ENCODE results near the gene ARPC4. TPM values are rescaled to one million over a fixed set of nuclear protein-coding genes. Genes with fewer than 3 reads are reported as not detected.
A peak's percentile ranks its signal among the peaks of the same experiment; 100 is the strongest.

The ARPC4 gene
- total and polyA plus RNA-seq, 2 of the 13 experiments (the other 11 are each of a cell fraction or from before 2014, with no cell fraction given) = 30.1 to 83.6 TPM

GRCh38 chr3:9793161-9793781 is 389 bp downstream of the ARPC4 start (continued):
- TF ChIP-seq, protein P1, sequence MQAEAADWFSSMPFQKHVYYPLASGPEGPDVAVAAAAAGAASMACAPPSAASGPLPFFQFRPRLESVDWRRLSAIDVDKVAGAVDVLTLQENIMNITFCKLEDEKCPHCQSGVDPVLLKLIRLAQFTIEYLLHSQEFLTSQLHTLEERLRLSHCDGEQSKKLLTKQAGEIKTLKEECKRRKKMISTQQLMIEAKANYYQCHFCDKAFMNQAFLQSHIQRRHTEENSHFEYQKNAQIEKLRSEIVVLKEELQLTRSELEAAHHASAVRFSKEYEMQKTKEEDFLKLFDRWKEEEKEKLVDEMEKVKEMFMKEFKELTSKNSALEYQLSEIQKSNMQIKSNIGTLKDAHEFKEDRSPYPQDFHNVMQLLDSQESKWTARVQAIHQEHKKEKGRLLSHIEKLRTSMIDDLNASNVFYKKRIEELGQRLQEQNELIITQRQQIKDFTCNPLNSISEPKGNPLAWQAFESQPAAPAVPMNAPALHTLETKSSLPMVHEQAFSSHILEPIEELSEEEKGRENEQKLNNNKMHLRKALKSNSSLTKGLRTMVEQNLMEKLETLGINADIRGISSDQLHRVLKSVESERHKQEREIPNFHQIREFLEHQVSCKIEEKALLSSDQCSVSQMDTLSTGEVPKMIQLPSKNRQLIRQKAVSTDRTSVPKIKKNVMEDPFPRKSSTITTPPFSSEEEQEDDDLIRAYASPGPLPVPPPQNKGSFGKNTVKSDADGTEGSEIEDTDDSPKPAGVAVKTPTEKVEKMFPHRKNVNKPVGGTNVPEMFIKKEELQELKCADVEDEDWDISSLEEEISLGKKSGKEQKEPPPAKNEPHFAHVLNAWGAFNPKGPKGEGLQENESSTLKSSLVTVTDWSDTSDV (CRISPR knock-in tag; IDR thresholded peaks at IDR 0.05) = 0 out of 2 replicates have a peak, but pooled peaks have one; percentile 64
- TF ChIP-seq HNRNPK (IDR thresholded peaks at IDR 0.05; ENCODE audit: low read depth, low read length, poor library complexity, severe bottlenecking) (peak; percentile 61), NFKB2 (CRISPR knock-in tag; IDR thresholded peaks at IDR 0.05; ENCODE audit: borderline replicate concordance) (no peak), PHF5A (CRISPR knock-in tag; IDR thresholded peaks at IDR 0.05; ENCODE audit: low read depth, unreplicated experiment) (no peak), CTCF (CRISPR knock-in tag; IDR thresholded peaks at IDR 0.05) (no peak), PITX1 (CRISPR knock-in tag; IDR thresholded peaks at IDR 0.05) (no peak), ZNF296 (CRISPR knock-in tag; conservative IDR thresholded peaks at IDR 0.05) (no peak), RXRB (CRISPR knock-in tag; IDR thresholded peaks at IDR 0.05; ENCODE audit: borderline replicate concordance) (no peak), FOXK2 (IDR thresholded peaks at IDR 0.05) (no peak), ZNF841 (CRISPR knock-in tag; IDR thresholded peaks at IDR 0.05; ENCODE audit: borderline replicate concordance) (no peak), ZBTB34 (CRISPR knock-in tag; IDR thresholded peaks at IDR 0.05) (0 out of 2 replicates have a peak, but pooled peaks have one; percentile 7), IRF9 (CRISPR knock-in tag; IDR thresholded peaks at IDR 0.05; ENCODE audit: borderline replicate concordance) (no peak)
- TF ChIP-seq, protein P2, sequence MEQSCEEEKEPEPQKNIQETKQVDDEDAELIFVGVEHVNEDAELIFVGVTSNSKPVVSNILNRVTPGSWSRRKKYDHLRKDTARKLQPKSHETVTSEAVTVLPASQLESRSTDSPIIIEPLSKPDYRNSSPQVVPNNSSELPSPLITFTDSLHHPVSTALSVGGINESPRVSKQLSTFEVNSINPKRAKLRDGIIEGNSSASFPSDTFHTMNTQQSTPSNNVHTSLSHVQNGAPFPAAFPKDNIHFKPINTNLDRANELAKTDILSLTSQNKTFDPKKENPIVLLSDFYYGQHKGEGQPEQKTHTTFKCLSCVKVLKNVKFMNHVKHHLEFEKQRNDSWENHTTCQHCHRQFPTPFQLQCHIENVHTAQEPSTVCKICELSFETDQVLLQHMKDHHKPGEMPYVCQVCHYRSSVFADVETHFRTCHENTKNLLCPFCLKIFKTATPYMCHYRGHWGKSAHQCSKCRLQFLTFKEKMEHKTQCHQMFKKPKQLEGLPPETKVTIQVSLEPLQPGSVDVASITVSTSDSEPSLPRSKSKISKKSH (CRISPR knock-in tag; IDR thresholded peaks at IDR 0.05; ENCODE audit: borderline replicate concordance) = peak; percentile 35; the same call in 1 of the 2 replicates
- TF ChIP-seq, protein P3, sequence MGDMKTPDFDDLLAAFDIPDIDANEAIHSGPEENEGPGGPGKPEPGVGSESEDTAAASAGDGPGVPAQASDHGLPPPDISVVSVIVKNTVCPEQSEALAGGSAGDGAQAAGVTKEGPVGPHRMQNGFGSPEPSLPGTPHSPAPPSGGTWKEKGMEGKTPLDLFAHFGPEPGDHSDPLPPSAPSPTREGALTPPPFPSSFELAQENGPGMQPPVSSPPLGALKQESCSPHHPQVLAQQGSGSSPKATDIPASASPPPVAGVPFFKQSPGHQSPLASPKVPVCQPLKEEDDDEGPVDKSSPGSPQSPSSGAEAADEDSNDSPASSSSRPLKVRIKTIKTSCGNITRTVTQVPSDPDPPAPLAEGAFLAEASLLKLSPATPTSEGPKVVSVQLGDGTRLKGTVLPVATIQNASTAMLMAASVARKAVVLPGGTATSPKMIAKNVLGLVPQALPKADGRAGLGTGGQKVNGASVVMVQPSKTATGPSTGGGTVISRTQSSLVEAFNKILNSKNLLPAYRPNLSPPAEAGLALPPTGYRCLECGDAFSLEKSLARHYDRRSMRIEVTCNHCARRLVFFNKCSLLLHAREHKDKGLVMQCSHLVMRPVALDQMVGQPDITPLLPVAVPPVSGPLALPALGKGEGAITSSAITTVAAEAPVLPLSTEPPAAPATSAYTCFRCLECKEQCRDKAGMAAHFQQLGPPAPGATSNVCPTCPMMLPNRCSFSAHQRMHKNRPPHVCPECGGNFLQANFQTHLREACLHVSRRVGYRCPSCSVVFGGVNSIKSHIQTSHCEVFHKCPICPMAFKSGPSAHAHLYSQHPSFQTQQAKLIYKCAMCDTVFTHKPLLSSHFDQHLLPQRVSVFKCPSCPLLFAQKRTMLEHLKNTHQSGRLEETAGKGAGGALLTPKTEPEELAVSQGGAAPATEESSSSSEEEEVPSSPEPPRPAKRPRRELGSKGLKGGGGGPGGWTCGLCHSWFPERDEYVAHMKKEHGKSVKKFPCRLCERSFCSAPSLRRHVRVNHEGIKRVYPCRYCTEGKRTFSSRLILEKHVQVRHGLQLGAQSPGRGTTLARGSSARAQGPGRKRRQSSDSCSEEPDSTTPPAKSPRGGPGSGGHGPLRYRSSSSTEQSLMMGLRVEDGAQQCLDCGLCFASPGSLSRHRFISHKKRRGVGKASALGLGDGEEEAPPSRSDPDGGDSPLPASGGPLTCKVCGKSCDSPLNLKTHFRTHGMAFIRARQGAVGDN (CRISPR knock-in tag; IDR thresholded peaks at IDR 0.05) = peak; percentile 9; the same call in 1 of the 2 replicates

Measured in HepG2 (cell line).